NCI-H2171 (cell line): Measurements from ENCODE around the gene CDKN2B-AS1.

Experiments
- DNase-seq: peaks from one replicate; lab custom pipeline; 2025; lab: John Stamatoyannopoulos, UW

The CDKN2B-AS1 gene

DNA sequence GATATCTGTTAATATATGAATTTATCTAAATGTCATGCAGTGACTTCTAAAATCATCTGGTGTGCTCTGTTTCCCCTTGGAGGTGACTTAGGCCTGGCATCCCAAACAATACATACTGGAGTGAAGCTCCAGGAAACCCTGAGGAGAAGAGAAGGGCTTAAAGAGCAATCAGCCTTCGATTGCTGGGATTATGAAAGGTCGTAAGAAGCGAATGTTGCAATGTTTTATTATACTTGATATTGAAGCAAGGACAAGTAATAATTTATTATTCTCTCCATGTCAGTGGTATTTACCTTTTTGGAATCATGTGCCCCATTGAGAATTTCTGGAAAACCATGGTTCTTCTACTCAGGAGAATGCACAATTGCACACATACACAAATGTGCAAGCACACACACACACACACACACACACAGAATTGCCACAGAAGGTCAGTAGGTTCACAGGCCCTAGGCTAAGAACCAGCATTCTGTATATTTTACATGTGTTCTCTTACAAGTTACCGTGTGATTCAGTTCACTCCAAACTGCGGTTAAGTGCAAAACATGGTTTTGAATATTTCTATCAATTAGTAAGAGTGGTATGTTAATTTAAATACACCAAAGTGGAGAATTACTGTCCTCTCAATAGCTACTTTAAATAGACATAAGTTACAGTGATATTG is 93.6 kb downstream of the CDKN2B-AS1 start:
- DNase-seq: no peak

DNA sequence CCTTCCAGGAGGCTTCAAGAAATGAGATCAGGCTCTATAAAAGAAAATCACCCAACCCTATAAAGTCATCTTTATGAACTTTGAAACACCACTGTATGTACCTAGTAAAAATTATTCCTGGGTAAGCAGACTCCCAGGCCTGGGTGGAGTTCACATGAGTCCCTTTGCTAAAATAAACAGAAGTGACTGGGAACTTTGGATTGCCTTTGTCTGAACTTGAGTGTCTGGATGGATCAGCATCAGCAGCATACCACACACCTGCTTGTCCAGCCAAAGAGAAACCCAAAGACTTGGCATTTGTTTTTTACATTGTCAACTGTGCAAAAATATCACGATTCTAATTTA is 94.1 kb downstream of the CDKN2B-AS1 start:
- DNase-seq: no peak

DNA sequence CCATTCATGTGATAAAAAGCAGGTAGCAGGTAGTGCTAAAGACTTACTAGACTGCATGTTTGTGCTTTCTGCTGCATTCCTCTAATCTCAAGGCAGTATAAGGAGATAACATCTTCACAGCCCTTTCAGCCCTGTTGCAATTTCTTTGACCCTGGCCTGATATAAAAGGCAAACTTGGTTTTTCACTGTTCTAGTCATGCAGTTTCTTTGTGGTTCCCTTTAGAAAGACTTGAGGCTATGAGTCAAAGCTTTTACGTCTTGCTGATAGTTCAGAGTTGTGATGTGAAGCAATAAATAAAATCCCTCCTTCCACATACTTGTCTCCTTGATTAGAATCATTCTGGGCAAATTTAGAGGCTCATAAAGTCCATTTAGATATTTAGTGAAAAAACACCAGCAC is 103.1 kb downstream of the CDKN2B-AS1 start:
- no peak for DNase-seq

DNA sequence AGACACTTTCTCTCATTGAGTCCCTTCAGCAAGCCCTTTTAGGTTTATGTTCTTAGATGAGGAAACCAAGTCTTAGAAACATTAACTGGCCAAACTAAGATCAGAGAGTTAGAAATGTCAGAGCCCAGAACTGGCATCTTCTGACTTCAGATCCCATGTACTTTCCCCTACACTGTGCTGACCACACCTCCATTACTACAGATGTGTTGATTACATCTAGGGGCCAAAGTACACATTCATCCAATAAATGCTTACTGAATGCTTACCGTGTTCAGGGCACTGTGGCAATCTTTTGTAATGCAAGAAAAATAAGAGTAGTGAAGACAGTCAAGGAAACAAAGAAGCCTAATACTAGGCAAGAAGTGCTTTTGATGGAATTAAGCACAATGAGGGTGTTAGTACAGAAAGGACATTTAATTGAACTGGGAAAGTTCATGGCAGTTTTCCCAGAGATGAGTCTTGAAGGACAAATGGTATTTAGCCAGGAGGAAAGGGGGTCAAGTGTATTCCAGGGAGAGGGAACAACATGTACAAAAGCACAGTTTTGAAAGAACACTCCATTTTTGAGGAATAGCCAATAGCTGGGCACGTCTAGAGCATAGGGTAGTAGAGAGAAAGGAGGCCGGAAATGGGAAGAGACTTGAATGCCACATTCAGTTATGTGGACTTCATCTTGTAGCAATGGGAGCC is 104.2 kb downstream of the CDKN2B-AS1 start:
- DNase-seq: no peak

DNA sequence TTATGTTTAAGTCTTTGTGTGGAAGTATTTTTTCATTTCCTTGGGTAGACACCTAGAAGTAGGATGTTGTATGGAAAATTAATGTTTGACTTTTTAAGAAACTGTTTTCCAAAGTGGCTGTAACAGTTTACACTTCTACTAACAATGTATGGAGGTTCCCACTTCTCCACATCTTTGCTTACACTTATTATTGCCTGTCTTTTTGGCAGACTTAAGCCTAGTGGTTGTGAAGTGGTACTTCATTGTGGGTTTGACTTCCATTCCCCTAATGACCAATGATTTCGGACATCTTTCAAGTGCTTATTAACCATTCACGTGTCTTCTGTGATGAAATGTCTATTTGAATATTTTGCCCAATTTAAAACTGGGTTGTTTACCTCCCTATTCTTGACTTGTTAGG is 106.0 kb downstream of the CDKN2B-AS1 start:
- DNase-seq: no peak

DNA sequence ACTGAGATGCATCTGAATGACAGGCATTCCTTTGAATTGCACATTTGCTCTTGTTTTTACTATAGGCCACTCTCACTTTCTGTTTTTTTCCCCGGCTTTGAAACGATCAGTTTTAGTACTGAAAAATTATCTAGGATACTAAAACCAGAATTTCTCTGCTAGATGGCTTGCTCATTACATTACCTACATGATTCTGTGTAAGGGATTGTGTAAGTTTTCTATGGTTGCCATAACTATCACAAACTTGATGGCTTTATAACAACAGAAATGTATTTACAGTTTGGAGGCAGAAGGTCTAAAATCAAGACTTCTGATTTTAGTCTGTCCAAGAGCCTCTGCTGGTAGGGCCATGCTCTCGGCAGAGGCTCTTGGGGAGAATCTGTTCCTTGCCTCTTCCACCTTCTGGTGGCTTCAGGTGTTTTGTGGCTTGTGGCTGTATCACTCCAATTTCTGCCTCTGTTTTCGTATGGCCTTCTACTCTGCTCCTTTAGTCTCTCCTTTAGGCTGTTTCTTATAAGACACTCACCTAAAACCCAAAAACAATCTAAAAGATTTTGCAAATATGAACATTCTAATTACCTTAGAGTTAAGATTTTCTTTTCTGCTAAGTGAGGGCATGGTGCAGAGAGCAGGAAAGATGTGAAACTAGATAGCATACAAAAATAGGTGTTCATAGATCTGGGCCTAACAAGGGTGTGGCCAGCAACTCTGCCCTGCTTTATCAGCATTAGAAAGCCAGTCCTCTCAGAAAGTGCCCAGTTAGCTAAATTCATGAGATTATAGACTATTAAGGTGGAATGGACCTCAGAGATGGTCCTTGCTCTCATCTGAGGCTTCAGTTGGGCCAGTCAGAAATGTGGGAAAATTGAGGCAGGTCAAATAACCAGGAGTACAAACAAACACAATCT is 107.8 kb downstream of the CDKN2B-AS1 start:
- no peak for DNase-seq

DNA sequence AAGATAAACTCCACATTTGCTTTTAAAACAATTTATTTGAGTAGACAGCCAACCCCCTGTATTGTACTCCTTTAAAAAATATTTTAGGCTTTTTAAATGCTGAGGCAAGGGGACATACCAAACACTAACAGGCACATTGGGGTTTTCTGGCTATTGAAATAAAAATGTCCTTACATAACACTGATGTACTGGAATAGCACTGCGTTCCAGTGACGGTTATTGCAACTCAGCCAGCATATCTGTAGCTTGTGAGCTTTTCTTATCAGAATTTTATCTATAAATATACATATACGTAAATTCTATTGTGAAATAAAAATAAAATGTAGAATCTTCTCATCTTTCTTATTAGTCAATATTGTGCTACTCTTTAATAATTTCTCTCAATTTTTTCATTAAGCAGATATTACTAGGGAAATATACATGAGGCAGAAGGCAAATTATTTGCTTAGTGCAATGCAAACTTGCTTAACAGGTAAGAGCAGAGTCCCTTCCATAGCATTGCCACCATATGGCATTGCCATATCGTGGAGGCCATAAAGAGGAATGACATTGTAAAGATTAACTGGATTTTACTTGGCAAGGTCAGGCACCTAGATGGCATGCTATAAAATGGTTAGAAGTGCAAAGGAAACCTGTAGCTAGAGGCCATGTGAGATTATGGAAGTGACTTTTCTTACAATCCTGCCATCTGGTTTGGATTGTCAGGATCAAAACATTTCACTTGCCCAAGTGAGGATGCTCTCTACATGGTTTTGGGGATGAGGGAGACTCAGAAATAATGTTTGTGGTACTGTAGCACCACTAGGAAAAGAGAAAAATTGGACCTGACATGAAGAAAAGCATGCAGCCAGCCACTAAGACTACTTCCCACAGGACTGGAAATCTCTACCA is 109.3 kb downstream of the CDKN2B-AS1 start:
- DNase-seq: no peak

DNA sequence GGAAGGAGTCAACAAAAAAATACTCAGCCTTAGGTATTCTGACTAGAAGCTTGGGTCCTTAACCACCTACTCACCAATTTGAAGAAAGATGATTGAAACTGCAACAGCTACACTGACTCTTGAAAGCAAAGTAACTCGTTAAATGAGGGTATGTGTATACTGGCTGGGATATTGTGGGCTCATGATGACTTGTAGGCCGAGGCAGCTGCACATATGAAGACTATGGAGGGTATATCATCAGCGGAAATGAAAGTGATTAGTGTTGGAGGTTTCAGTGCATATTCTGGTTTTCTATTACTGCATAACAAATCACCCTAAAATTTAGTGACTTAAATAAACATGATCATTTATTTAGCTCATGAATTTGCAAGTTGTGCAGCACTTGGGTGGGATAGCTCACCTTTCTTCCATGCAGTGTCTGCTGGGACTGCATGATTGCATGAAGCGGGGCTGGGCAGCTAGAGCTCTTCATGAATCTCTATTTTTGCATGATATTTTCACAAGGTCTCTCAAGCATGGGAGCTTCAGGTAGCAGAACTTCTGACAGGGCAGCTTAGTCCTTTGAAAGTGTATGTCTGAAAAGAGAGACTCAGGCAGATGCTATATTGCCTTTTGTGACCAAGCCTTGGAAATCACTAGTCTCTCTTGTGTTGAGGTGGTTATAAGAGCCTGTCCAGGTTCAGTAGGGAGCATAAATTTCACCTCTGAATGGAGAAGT is 110.6 kb downstream of the CDKN2B-AS1 start:
- no peak for DNase-seq

DNA sequence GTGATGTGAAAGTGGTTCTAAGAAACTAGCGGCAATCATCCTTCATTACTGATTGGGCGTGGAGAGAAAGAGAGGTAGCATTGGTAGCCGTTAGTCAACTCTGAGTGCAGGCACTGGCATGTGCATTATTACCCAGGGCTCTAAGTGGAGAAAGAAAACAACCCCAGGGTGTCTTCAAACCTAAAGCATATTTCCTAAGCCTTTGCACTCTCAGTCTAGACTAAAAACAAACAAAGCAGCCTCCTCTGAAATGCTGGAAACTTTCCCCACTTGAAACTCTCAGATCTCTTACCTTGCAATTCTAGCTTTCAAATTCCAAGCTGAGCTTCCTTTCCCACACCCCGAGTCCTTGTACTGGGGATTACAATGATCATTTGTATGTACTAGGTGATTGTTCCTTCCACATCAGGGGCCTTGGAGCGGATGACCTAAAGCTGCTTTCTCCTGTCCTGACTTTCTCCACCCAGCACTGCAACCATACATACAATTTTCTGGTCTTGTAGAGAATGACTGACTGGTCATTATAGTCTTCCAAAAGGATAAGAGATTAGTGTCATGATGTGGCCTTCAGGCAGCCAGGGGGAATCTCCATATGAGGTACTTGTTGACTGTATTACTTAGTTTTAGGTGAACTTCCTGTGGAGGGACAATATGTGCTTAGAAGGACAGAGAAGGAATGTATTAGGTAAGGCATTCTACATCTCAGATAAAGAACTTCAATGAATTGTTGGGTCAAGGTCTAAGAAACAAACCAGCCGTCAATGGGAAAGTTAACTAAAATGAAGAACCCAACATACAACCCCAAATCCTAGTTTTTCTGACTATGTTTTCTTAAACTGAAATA is 112.8 kb downstream of the CDKN2B-AS1 start:
- DNase-seq: no peak

DNA sequence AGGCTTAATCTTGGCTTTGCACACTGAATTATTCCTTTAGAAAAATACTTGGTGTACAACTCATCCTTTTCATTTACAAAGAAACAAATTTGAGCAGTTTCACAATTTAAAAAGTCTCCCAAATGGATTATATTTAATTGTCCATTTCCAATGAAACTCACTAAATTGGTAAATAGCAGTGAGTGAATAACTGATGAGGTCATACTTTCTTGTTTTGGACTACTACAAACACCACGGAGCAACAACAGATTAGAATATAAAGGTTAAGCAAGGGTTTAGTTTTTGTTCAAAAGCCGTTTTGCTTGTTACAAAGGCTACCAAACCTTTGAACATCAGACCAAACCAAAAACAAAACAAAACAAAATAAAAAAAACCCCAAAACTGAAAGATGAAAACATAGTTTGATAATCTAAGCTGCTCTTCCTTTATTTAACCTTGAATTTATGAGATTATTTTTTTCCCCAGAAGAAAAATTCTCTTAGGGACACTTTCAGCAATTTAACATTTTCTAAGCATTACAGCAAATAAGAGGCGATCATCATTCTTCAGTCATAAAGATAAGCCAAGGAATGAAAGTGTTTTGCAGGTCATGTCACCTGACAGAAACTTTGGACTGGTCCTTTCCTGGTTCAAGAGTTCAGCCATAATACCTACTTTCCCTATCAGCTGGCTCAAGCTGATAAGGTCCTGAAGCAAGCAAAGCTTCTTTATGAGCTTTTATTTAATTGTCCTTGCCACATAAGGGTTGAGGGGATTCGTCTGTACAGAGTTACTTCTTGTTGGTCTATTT is 114.2 kb downstream of the CDKN2B-AS1 start:
- no peak for DNase-seq

DNA sequence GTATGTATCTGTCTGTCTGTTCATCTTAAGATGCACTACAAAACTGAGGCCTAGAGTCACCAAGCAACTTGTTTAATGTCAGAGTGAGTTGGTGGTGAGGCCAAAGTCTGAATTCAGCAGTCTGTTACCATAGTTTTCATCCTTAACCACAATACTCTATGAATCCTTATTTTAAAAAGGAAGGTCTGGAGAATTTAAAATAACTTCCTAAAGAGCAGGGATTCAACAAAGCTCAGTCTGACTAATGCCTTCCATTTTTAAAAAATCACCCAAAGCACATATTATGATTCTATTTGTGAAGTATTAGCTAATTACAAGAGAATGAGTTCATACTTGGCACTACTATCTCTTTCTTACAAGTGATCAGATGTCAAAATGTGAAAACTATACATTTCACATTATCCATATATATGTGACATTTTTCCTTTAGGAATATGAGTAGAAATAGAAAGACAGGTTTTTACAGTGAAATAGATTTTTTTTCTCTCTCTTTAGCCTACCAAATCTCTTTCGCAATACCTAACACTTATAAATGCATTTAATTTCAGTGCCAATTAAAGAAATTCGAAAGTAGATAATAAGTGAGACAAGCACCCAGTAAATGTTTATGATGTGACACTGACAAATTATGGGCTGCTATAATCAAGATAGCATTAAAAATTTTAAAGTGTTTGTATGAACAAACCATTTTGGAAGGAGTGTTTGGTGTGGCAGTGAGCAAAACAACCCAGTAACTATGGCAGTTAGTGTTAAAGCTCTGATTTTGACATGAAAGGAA is 116.8 kb downstream of the CDKN2B-AS1 start:
- no peak for DNase-seq

DNA sequence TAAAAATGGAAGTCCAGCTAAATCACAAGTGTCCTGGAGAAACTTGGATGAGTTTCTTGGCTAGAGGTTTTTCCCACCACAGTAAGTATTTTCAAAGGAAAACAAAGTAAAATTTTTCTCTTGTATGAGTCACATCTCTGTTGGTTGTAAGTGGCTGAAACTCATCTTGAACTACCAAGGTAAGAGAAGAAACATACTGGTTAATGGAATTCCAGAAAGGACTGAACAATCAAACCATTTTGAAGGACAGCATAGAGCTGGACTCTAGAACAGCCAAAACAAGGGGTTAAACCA is 117.3 kb downstream of the CDKN2B-AS1 start:
- no peak for DNase-seq

DNA sequence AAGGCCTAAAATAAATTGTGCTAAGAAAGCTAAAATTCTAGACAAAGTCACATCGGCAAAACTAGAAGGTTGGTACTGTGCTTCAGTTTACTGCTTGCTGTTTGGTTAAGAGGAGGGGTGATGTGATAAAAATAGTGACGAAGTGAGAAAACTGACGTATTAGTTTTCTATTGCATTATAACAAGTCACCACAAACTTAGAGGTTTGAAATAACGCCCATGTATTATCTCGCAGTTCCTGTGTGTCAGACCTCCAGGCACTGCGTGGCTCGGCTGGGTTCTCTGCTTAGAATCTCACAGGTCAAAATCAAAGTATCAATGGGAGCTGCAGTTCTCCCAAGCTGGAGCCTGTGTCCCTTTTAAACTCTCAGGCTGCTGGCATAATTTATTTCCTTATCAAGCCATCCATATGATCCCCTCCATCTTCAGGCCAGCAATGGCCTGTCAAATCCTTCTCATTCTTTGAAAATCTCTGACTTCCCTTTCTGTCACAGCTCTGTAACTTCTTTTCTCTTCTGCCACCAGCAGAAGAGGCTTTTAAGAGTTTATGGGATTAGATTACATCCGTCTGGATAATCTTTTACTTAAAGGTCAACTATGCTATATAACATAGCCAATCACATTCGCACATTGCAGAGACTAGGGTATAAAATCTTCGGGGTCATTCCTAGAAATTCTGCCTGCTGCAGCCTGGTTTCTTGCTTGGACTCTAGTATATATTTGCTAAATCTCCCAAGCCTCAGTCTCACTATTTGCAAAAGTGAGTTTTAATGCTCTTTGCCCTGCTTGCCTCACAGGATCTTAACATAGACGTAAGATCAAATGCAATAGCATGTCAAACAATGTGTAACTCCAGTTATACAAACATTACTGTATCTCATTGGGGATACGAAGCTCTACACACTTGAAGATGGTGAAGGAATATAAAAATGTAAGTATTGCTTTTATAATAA is 118.6 kb downstream of the CDKN2B-AS1 start:
- DNase-seq: no peak

DNA sequence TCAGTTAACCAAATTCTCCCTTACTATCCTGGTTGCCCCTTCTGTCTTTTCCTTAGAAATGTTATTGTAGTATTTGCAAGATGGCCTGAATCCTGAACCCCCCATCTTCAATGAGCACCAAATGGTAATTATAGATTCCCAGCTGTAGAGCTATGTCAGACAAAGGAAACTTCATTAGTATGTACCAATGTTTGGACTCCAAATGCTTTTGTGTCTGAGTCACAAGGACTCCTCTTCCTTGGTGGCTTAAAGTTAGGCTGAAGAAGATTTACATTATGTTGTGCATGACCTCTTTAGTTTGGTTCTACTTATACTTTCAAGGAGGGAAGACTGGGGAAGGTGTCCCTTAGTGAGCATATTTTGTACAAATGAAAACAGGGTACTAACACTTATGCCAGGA is 120.4 kb downstream of the CDKN2B-AS1 start:
- no peak for DNase-seq

DNA sequence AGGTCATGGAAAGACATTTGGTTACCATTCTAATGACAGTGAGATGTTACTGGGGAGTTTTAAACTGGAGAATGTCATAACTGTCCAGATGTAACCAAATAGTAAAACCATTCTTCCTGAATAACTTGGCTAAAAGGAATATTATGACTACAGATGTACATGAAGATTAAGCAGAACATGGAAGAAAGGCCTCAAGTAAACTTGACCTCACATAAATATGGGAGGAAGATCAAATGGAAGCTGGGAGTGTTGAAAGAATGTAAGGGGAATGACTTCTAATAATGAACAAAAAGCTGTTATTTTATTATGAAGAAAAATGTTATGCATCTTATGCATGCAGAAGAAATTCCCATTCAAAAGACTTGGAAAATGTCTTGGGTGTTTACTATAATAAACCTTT is 122.2 kb downstream of the CDKN2B-AS1 start:
- no peak for DNase-seq

DNA sequence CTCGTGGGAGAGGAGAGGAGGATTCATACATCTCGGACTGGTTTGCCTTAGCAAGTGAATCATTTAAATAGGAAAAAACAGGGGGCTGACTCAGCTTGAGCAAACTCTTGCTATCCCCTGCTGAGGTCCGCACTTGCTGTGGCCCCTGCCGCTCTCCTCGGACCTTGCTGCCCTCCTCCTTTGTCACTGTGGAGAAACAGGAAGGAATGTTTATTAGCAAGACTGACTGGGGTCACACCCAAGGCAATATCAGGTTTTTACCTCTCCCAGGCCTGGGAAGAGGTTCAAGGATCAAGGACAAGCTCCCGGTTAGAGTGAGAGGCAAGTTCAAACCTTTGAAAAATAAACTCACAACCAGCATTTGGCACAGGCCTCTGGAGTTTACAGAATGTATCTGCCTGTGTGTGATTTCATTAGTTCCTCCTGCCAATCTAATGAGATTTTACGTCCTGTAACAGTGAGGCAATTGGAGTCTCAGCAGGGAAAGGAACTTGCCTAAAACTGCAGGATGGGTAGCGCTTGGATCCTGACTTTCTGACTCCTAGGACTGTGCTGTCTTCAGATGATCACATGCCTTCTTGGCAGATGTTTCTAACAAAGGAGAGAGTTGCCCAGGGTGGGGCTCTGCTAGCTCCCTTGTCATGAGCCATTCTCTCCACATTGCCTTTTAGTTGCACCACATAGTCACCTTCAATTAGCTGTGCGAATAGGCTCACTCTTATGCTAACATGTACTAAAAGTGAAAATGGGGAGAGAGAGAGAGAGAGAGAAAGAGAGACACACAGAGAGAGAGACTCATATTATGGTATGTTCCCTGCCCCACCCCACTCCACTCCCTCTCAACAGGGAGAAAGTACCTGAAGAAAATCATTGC is 123.2 kb downstream of the CDKN2B-AS1 start:
- DNase-seq: no peak
